ENCODE results near the gene LRRC8A.
"Not testable (repeated sequence)": the region's sequence is repeated elsewhere in the genome, so short reads cannot be mapped to it uniquely, and the experiment has no call there.

Gene LRRC8A

GRCh38 chr9:128940271-128940921 lies 58.5 kb downstream of the LRRC8A start:
- H3K9me3 ChIP-seq (ENCODE audit: control insufficient read depth, insufficient read depth, low read length) = no peaks in the 10 kb centered on the region
- no peaks in the 10 kb centered on the region for H3F3A ChIP-seq (ENCODE audit: control insufficient read depth, insufficient read depth)
- no peak overlapping the region for H3K27ac ChIP-seq (ENCODE audit: low read depth, low read length)
- H3K27me3 ChIP-seq (ENCODE audit: control insufficient read depth, low read length) = no peaks in the 10 kb centered on the region
- H3K4me2 ChIP-seq (ENCODE audit: low read length) = no peak overlapping the region
- H4K20me1 ChIP-seq (ENCODE audit: control insufficient read depth, insufficient read depth, low read depth, low read length) = no peaks in the 10 kb centered on the region
- no peak overlapping the region for H3K4me3 ChIP-seq (ENCODE audit: low read length)
- H3K36me3 ChIP-seq (ENCODE audit: control insufficient read depth, low read length) = no peaks in the 10 kb centered on the region
- TF ChIP-seq EZH2phosphoT487 (IDR thresholded peaks at IDR 0.05; ENCODE audit: borderline replicate concordance, low read length) = no peak
- TF ChIP-seq CTCF (IDR thresholded peaks at IDR 0.05; ENCODE audit: low read depth, low read length, poor library complexity, severe bottlenecking) = no peak
- H3K79me2 ChIP-seq (ENCODE audit: control insufficient read depth, low read length) = no peaks in the 10 kb centered on the region
- H3K9me2 ChIP-seq (replicated peaks; ENCODE audit: control insufficient read depth, low read length) = no peaks in the 10 kb centered on the region
- H3K4me1 ChIP-seq (ENCODE audit: control insufficient read depth, low read length) = no peaks in the 10 kb centered on the region

GRCh38 chr9:128940946-128941755 lies 59.2 kb downstream of the LRRC8A start:
- Histone ChIP-seq H3K36me3 (ENCODE audit: control insufficient read depth, low read length) (peaks cover 2% of the 10 kb centered on the region; the same call in 1 of the 2 replicates), H3K9me3 (ENCODE audit: control insufficient read depth, insufficient read depth, low read length) (no peaks in the 10 kb centered on the region), H3K4me1 (ENCODE audit: control insufficient read depth, low read length) (no peaks in the 10 kb centered on the region), H3K27me3 (ENCODE audit: control insufficient read depth, low read length) (no peaks in the 10 kb centered on the region), H4K20me1 (ENCODE audit: control insufficient read depth, insufficient read depth, low read depth, low read length) (no peaks in the 10 kb centered on the region), H3K4me2 (ENCODE audit: low read length) (no peak overlapping the region), H3K9me2 (replicated peaks; ENCODE audit: control insufficient read depth, low read length) (no peaks in the 10 kb centered on the region), H3K79me2 (ENCODE audit: control insufficient read depth, low read length) (peaks cover 5% of the 10 kb centered on the region), H3K4me3 (ENCODE audit: low read length) (no peak overlapping the region), H3F3A (ENCODE audit: control insufficient read depth, insufficient read depth) (no peaks in the 10 kb centered on the region), H3K27ac (ENCODE audit: low read depth, low read length) (no peak overlapping the region)
- TF ChIP-seq CTCF (IDR thresholded peaks at IDR 0.05; ENCODE audit: low read depth, low read length, poor library complexity, severe bottlenecking) (no peak), EZH2phosphoT487 (IDR thresholded peaks at IDR 0.05; ENCODE audit: borderline replicate concordance, low read length) (no peak)

- TF ChIP-seq EZH2phosphoT487 (IDR thresholded peaks at IDR 0.05; ENCODE audit: borderline replicate concordance, low read length) (no peak), CTCF (IDR thresholded peaks at IDR 0.05; ENCODE audit: low read depth, low read length, poor library complexity, severe bottlenecking) (no peak)
- no peaks in the 10 kb centered on the region for H3K9me3 ChIP-seq (ENCODE audit: control insufficient read depth, insufficient read depth, low read length)
- no peak overlapping the region for H3K4me3 ChIP-seq (ENCODE audit: low read length)
- no peaks in the 10 kb centered on the region for H3K27me3 ChIP-seq (ENCODE audit: control insufficient read depth, low read length)
- no peak overlapping the region for H3K4me2 ChIP-seq (ENCODE audit: low read length)
- H3K9me2 ChIP-seq (replicated peaks; ENCODE audit: control insufficient read depth, low read length) = no peaks in the 10 kb centered on the region
- H3K36me3 ChIP-seq (ENCODE audit: control insufficient read depth, low read length) = peaks cover 7% of the 10 kb centered on the region; the same call in 1 of the 2 replicates
- peaks cover 30% of the 10 kb centered on the region for H3K79me2 ChIP-seq (ENCODE audit: control insufficient read depth, low read length)
- H4K20me1 ChIP-seq (ENCODE audit: control insufficient read depth, insufficient read depth, low read depth, low read length) = no peaks in the 10 kb centered on the region
- H3F3A ChIP-seq (ENCODE audit: control insufficient read depth, insufficient read depth) = no peaks in the 10 kb centered on the region
- peaks cover 12% of the 10 kb centered on the region for H3K4me1 ChIP-seq (ENCODE audit: control insufficient read depth, low read length)
- H3K27ac ChIP-seq (ENCODE audit: low read depth, low read length) = no peak overlapping the region
Measured at GRCh38 chr9:128943832-128944620, 62.1 kb downstream of the LRRC8A start.

GRCh38 chr9:128944966-128945365 lies 63.0 kb downstream of the LRRC8A start:
- not testable (repeated sequence) for H3K4me3 ChIP-seq (ENCODE audit: low read length); H3K9me2 ChIP-seq (replicated peaks; ENCODE audit: control insufficient read depth, low read length); H3K27me3 ChIP-seq (ENCODE audit: control insufficient read depth, low read length); H3F3A ChIP-seq (ENCODE audit: control insufficient read depth, insufficient read depth); H4K20me1 ChIP-seq (ENCODE audit: control insufficient read depth, insufficient read depth, low read depth, low read length); H3K4me2 ChIP-seq (ENCODE audit: low read length); H3K9me3 ChIP-seq (ENCODE audit: control insufficient read depth, insufficient read depth, low read length); H3K27ac ChIP-seq (ENCODE audit: low read depth, low read length)
- H3K79me2 ChIP-seq (ENCODE audit: control insufficient read depth, low read length) = peaks cover 39% of the 10 kb centered on the region
- H3K36me3 ChIP-seq (ENCODE audit: control insufficient read depth, low read length) = peaks cover 12% of the 10 kb centered on the region
- H3K4me1 ChIP-seq (ENCODE audit: control insufficient read depth, low read length) = peaks cover 14% of the 10 kb centered on the region

All from DOHH2 (cell line).